ENCODE data around the gene C16orf54.
"Not testable (repeated sequence)": the region's sequence is repeated elsewhere in the genome, so short reads cannot be mapped to it uniquely, and the experiment has no call there.

Gene C16orf54

DNA sequence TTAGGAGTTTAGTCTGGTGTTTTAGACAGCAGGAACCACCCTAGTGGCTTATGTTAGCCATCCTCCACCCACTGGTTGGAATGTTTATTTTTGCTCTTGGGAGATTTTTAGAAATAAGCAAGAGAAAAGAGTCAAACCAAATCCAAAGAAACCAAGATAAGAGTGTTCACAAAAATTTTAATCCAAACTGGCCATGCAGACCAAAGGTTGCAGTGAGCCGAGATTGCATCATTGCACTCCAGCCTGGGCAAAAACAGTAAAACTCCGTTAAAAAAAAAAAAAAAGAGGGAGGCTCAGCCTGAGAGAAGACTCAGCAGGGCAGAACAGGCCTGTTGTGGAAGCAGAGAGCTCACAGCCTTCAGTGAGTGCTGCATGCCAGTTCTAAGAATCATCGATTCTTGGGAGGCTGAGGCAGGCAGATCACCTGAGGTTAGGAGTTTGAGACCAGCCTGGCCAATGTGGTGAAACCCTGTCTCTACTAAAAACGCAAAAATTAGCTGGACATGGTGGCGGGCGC lies 12.2 kb upstream of the C16orf54 start:
- no peak for DNase-seq (ENCODE audit: extremely low spot score)
- TF ChIP-seq, protein P1, sequence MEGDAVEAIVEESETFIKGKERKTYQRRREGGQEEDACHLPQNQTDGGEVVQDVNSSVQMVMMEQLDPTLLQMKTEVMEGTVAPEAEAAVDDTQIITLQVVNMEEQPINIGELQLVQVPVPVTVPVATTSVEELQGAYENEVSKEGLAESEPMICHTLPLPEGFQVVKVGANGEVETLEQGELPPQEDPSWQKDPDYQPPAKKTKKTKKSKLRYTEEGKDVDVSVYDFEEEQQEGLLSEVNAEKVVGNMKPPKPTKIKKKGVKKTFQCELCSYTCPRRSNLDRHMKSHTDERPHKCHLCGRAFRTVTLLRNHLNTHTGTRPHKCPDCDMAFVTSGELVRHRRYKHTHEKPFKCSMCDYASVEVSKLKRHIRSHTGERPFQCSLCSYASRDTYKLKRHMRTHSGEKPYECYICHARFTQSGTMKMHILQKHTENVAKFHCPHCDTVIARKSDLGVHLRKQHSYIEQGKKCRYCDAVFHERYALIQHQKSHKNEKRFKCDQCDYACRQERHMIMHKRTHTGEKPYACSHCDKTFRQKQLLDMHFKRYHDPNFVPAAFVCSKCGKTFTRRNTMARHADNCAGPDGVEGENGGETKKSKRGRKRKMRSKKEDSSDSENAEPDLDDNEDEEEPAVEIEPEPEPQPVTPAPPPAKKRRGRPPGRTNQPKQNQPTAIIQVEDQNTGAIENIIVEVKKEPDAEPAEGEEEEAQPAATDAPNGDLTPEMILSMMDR (IDR thresholded peaks at IDR 0.05; ENCODE audit: control extremely low read depth, extremely low read depth, low read depth, missing control alignments) = no peak
- CTCF ChIA-PET = interaction anchor here (2.8 kb wide), 1 partner anchor 32 kb away, joined by 9 read pairs; the partner anchor contains the start of gene KIF22
- POLR2A ChIA-PET = no interaction called here

GRCh38 chr16:29757086-29757485 lies 11.3 kb upstream of the C16orf54 start:
- CTCF ChIA-PET = interaction anchor here (0.8 to 2.8 kb wide), 4 partner anchors 11 to 33 kb away, joined by 3 to 9 read pairs (median 4); partner anchors contain the start of gene KIF22
- DNase-seq (ENCODE audit: extremely low spot score); POLR2A ChIA-PET: not testable (repeated sequence)

DNA sequence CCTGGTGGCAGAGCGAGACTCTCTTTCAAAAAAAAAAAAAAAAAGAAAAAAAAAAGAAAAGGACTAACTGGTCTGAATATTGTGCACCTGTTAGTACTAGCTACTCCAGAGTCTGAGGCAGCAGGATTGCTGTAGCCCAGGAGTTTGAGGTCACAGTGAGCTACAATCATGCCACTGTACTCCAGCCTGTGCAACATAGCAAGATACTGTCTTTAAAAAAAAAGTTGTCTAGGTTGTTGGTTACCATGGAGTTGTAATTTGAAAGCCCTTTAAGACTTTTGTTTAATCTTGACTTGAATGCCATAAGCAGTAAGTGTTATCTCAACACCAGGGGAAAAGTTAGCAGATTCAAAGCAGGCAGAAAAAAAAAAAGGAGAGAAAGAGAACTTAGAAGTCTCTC lies 10.9 kb upstream of the C16orf54 start:
- ChIA-PET POLR2A (interaction anchor here (0.7 kb wide), 1 partner anchor 60 kb away, joined by 3 read pairs; the partner anchor contains the start of gene PAGR1), CTCF (interaction anchor here (0.8 to 2.8 kb wide), 4 partner anchors 12 to 34 kb away, joined by 3 to 9 read pairs (median 4); partner anchors contain the start of gene KIF22)
- TF ChIP-seq, protein P1 (IDR thresholded peaks at IDR 0.05; ENCODE audit: control extremely low read depth, extremely low read depth, low read depth, missing control alignments) = no peak
- no peak for DNase-seq (ENCODE audit: extremely low spot score)

- CTCF ChIA-PET = interaction anchor here (1.3 to 2.3 kb wide), 4 partner anchors 15 to 95 kb away, joined by 3 to 14 read pairs (median 8); partner anchors contain the start of gene KIF22
- POLR2A ChIA-PET = interaction anchor here (0.6 to 1.4 kb wide), 2 partner anchors 11 to 37 kb away, joined by 3 to 4 read pairs; no protein-coding TSS in a partner anchor
Measured at GRCh38 chr16:29753516-29753915, 7.7 kb upstream of the C16orf54 start.

DNA sequence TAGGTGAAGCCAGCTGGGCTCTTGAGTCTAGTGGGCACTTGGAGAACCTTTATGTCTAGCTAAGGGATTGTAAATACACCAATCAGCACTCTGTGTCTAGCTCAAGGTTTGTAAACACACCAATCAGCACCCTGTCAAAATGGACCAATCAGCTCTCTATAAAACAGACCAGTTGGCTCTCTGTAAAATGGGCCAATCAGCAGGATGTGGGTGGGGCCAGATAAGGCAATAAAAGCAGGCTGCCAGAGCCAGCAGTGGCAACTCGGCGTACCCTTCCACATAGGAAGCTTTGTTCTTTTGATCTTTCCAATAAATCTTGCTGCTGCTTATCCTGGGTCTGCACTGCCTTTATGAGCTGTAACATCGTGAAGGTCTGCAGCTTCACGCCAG lies 3.0 kb upstream of the C16orf54 start:
- POLR2A ChIA-PET; DNase-seq (ENCODE audit: extremely low spot score): not testable (repeated sequence)
- CTCF ChIA-PET = interaction anchor here (2.1 kb wide), 1 partner anchor 36 kb away, joined by 9 read pairs; no protein-coding TSS in a partner anchor

More at GRCh38 chr16:29753516-29753915, 7.7 kb upstream of the C16orf54 start:
- TF ChIP-seq, protein P1 (IDR thresholded peaks at IDR 0.05; ENCODE audit: control extremely low read depth, extremely low read depth, low read depth, missing control alignments) = no peak
- DNase-seq (ENCODE audit: extremely low spot score) = no peak

GRCh38 chr16:29747947-29748759 lies 2.4 kb upstream of the C16orf54 start:
- no peak for DNase-seq (ENCODE audit: extremely low spot score)
- TF ChIP-seq, protein P1 (IDR thresholded peaks at IDR 0.05; ENCODE audit: control extremely low read depth, extremely low read depth, low read depth, missing control alignments) = no peak
- ChIA-PET CTCF (interaction anchor here (1.0 to 2.1 kb wide), 2 partner anchors 37 to 69 kb away, joined by 4 to 9 read pairs; no protein-coding TSS in a partner anchor), POLR2A (no interaction called here)

- not testable (repeated sequence) for DNase-seq (ENCODE audit: extremely low spot score)
- POLR2A ChIA-PET = interaction anchor here (0.5 to 0.6 kb wide), 2 partner anchors 42 to 77 kb away, joined by 4 to 7 read pairs; no protein-coding TSS in a partner anchor
Measured at GRCh38 chr16:29746518-29746917, 728 bp upstream of the C16orf54 start.

More at GRCh38 chr16:29746518-29746917, 728 bp upstream of the C16orf54 start:
- CTCF ChIA-PET = interaction anchor here (0.8 to 1.6 kb wide), 2 partner anchors 44 to 102 kb away, joined by 3 to 6 read pairs; partner anchors contain the start of gene KIF22
